Mesodermal cell (in vitro differentiated cells): ENCODE measurements around the gene DGKH.
"Not testable (repeated sequence)": the region's sequence is repeated elsewhere in the genome, so short reads cannot be mapped to it uniquely, and the experiment has no call there.

Experiments used
- H3K27ac ChIP-seq: 2 replicates; pipeline ENCODE4 v1.7.0; 2013; ENCODE audit warnings: mild to moderate bottlenecking, low read depth, low read length, moderate library complexity; ENCODE audit not compliant: severe bottlenecking
- H3K36me3 ChIP-seq: 2 replicates; pipeline ENCODE4 v1.7.1; 2013; ENCODE audit warnings: mild to moderate bottlenecking, low read length, moderate library complexity; ENCODE audit not compliant: control insufficient read depth, insufficient read depth
- H3K4me1 ChIP-seq: one replicate; pipeline ENCODE4 v1.7.1; 2013; ENCODE audit warnings: mild to moderate bottlenecking, low read length; ENCODE audit not compliant: insufficient read depth, control insufficient read depth, poor library complexity, severe bottlenecking
- H3K4me3 ChIP-seq: 2 replicates; pipeline ENCODE4 v1.7.0; 2013; ENCODE audit warnings: low read length, control low read depth, mild to moderate bottlenecking; ENCODE audit not compliant: insufficient read depth, poor library complexity, severe bottlenecking; ENCODE audit errors: extremely low read depth
- H3K9me3 ChIP-seq: 2 replicates; pipeline ENCODE4 v1.7.1; 2013; ENCODE audit warnings: mild to moderate bottlenecking, low read length, moderate library complexity; ENCODE audit not compliant: control insufficient read depth
- WGBS, 2 experiments: methylation state at CpG; one replicate each; pipeline ENCODE4 v1.1.5; 2013; ENCODE audit warnings: missing lambda C conversion rate in 2 of 2; ENCODE audit not compliant: insufficient coverage in 2 of 2; 5-methylcytosine and 5-hydroxymethylcytosine counted together

Gene DGKH

GRCh38 chr13:42226759-42227158 is 178.3 kb downstream of the DGKH start:
- H3K36me3 ChIP-seq: peaks cover 27% of the 10 kb centered on the region
- not testable (repeated sequence) for H3K27ac ChIP-seq, H3K9me3 ChIP-seq, H3K4me1 ChIP-seq, H3K4me3 ChIP-seq
- 80 to 88% methylated on average over 1 to 4 of the region's 5 CpGs for WGBS, 2 experiments

DNA sequence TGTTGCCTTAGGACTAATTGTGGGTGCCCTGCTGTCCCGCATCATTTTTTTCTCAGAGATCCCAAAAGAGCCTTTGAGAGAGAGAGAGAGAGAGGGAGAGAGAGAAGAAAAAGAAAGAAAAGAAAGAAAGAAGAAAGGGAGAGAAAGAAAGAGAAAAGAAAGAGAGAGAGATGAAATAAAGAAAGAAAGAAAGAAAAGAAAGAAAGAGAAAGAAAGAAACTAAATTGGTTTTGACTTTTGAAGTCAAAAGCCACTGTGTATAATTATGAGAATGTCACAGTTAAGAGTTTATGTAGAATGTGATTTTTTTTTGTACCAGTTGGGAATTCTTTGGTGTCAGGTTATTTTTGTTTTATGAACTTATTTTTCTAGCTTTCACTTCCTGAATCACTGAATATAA is 180.1 kb downstream of the DGKH start:
- H3K27ac ChIP-seq: no peak overlapping the region
- H3K9me3 ChIP-seq: no peaks in the 10 kb centered on the region
- H3K36me3 ChIP-seq: peaks cover 18% of the 10 kb centered on the region
- no peaks in the 10 kb centered on the region for H3K4me1 ChIP-seq
- 71 to 100% methylated on average over 1 of the region's 1 CpG for WGBS, 2 experiments
- H3K4me3 ChIP-seq: no peak overlapping the region

DNA sequence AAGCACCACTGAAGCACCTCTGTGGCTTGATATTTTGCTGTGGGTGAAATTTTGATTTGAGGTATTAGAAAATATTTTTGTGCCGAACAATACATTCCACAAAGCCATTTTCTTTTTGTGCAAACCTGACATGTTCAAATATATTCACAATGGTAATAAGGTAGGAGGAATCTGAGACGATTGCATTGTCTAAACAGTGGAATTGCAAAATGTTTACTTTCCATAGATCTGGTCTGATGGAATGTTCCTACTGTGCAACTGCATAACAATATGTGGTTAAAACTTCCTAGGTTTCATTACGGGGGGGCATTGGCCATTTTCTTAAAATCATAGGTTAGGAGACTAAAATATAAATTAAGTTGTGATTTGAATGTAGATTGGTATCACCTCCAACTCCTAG is 180.8 kb downstream of the DGKH start:
- H3K9me3 ChIP-seq: no peaks in the 10 kb centered on the region
- no peak overlapping the region for H3K27ac ChIP-seq
- no peaks in the 10 kb centered on the region for H3K4me1 ChIP-seq
- H3K4me3 ChIP-seq: no peak overlapping the region
- 83% methylated on average over 1 of the region's 3 CpGs for WGBS, 2 experiments
- peaks cover 15% of the 10 kb centered on the region for H3K36me3 ChIP-seq

- Histone ChIP-seq H3K9me3 (no peaks in the 10 kb centered on the region), H3K4me3 (no peak overlapping the region), H3K36me3 (peaks cover 7% of the 10 kb centered on the region), H3K4me1 (no peaks in the 10 kb centered on the region), H3K27ac (no peak overlapping the region)
- WGBS, 2 experiments: 87 to 100% methylated on average over 2 to 4 of the region's 4 CpGs
Measured at GRCh38 chr13:42232671-42233070, 184.2 kb downstream of the DGKH start.

DNA sequence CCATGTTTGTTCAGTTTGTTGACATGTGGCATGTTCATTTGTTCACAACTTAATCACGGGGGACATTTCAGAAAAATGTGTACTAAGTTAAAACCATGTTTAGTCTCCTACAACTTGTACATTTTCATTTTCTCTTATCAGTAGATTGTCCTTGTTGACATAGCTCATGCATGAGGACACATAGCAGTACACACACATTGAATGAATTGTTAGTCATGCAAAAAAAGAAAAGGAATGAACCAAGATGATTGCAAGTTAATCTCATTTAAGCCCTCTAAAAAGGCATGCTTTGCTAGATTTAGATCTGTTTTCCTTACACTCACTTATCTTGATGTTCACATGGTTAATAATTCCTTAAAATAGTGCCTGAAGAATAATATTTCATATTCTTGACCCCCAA is 185.3 kb downstream of the DGKH start:
- H3K27ac ChIP-seq: no peak overlapping the region
- peaks cover 7% of the 10 kb centered on the region for H3K36me3 ChIP-seq
- no CpG with 5 or more reads among the region's 1 CpG for WGBS, 2 experiments
- H3K9me3 ChIP-seq: no peaks in the 10 kb centered on the region
- no peak overlapping the region for H3K4me3 ChIP-seq
- H3K4me1 ChIP-seq: no peaks in the 10 kb centered on the region

DNA sequence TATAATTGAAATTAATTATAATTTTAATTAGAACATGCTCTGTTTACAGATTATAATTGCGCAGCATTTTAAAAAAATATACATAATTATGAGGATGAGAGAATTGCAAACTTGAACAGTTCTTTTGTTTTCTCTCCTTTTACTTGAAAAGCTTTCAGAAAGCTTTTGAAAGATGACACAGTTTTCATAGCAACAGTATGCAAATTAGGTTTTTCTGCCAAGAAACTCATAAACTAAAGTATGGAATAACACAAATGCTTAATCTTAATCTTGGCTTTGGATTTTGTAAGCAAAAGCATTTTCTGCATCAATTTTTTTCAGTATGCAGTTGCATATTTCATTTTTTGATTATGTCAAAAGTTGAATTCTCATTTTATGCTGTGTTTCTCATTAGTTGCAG is 190.7 kb downstream of the DGKH start:
- H3K27ac ChIP-seq: no peak overlapping the region
- WGBS, 2 experiments: no CpG with 5 or more reads among the region's 1 CpG
- H3K36me3 ChIP-seq: no peaks in the 10 kb centered on the region
- no peaks in the 10 kb centered on the region for H3K9me3 ChIP-seq
- no peaks in the 10 kb centered on the region for H3K4me1 ChIP-seq
- H3K4me3 ChIP-seq: no peak overlapping the region

GRCh38 chr13:42239644-42240043 is 191.2 kb downstream of the DGKH start:
- H3K36me3 ChIP-seq: no peaks in the 10 kb centered on the region
- H3K4me3 ChIP-seq: no peak overlapping the region
- no peak overlapping the region for H3K27ac ChIP-seq
- no peaks in the 10 kb centered on the region for H3K9me3 ChIP-seq
- no peaks in the 10 kb centered on the region for H3K4me1 ChIP-seq

DNA sequence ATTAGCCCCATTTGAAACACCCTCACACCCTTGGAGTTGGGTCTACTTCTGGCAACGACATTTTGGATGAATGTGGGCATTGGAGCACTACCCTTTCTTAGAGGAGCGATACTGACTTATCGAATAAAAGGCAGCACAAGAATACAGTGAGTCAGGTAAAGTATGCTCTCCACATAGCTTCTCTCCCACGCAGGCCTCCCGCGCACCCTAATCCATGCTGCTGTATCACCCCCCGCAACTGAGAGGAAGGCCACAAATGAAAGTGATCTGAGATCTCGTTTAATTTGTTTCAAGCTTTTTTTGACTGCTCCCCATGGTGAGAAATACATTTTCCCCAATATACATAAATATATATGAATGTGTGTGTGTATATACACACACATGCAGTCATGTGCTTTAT is 198.1 kb downstream of the DGKH start:
- Histone ChIP-seq H3K36me3 (no peaks in the 10 kb centered on the region), H3K9me3 (no peaks in the 10 kb centered on the region), H3K4me1 (no peaks in the 10 kb centered on the region), H3K4me3 (no peak overlapping the region), H3K27ac (no peak overlapping the region)
- WGBS, 2 experiments: 92 to 100% methylated on average over 4 to 5 of the region's 8 CpGs

DNA sequence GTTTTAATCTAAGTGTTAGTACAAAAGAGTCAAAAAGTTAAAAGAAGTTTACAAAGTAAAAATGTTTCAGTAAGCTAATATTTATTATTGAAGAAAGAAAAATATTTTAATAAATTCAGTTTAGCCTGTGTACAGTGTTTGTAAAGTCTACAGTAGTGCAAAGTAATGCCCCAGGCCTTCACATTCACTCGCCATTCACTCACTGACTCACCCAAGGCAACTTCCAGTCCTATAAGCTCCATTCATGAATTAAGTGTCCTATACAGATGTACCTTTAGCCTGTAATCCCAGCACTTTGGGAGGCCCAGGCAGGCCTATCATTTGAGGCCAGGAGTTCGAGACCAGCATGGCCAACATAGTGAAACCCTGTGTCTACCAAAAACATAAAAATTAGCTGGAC is 199.4 kb downstream of the DGKH start:
- Histone ChIP-seq H3K4me3 (no peak overlapping the region), H3K36me3 (no peaks in the 10 kb centered on the region), H3K4me1 (no peaks in the 10 kb centered on the region), H3K9me3 (no peaks in the 10 kb centered on the region), H3K27ac (no peak overlapping the region)
- 76 to 88% methylated on average over 1 to 2 of the region's 2 CpGs for WGBS, 2 experiments

DNA sequence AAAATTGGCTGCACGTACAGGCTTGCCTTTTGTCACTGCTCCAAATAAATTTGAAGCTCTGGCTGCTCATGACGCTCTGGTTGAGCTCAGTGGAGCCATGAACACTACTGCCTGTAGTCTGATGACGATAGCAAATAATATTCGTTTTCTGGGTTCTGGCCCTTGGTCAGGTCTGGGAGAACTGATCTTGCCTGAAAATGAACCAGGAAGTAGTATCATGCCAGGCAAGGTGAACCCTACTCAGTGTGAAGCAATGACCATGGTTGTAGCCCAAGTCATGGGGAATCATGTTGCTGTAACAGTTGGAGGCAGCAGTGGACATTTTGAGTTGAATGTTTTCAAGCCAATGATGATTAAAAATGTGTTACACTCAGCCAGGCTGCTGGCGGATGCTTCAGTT is 207.4 kb downstream of the DGKH start:
- H3K27ac ChIP-seq: no peak overlapping the region
- no peak overlapping the region for H3K4me3 ChIP-seq
- 84 to 90% methylated on average over 5 of the region's 5 CpGs for WGBS, 2 experiments
- peaks cover under 1% of the 10 kb centered on the region for H3K9me3 ChIP-seq
- H3K4me1 ChIP-seq: no peaks in the 10 kb centered on the region
- H3K36me3 ChIP-seq: no peaks in the 10 kb centered on the region

GRCh38 chr13:42258747-42259146 is 210.3 kb downstream of the DGKH start:
- Histone ChIP-seq H3K9me3 (peaks cover 8% of the 10 kb centered on the region), H3K4me1 (no peaks in the 10 kb centered on the region), H3K27ac (no peak overlapping the region), H3K36me3 (no peaks in the 10 kb centered on the region), H3K4me3 (no peak overlapping the region)
- 80% methylated on average over 2 of the region's 5 CpGs; no CpG with 5 or more reads in 1 of the 2 experiments for WGBS, 2 experiments

GRCh38 chr13:42259515-42259914 is 211.1 kb downstream of the DGKH start:
- no peaks in the 10 kb centered on the region for H3K4me1 ChIP-seq
- WGBS, 2 experiments: 88 to 89% methylated on average over 4 of the region's 4 CpGs

More at GRCh38 chr13:42259515-42259914, 211.1 kb downstream of the DGKH start:
- H3K27ac ChIP-seq: no peak overlapping the region
- H3K4me3 ChIP-seq: no peak overlapping the region
- peaks cover 8% of the 10 kb centered on the region for H3K9me3 ChIP-seq
- H3K36me3 ChIP-seq: no peaks in the 10 kb centered on the region
